Stimulated activated CD4-positive, alpha-beta T cell treated with anti-CD3 and anti-CD28 coated beads, Interleukin-15, amount 100 ng/mL, for 24 hours (primary cell): ENCODE measurements around the gene ZIC5.
A peak's percentile ranks its signal among the peaks of the same experiment; 100 is the strongest.

Experiments used
- DNase-seq: peaks from one replicate; pipeline ENCODE4 v3.0.0-alpha.2; 2020

Gene ZIC5

GRCh38 chr13:99987154-99988019, 15.8 kb upstream of the ZIC5 start:
- no peak for DNase-seq

- DNase-seq, result no peak
Observed at GRCh38 chr13:99986741-99987140, 15.2 kb upstream of the ZIC5 start.

DNA sequence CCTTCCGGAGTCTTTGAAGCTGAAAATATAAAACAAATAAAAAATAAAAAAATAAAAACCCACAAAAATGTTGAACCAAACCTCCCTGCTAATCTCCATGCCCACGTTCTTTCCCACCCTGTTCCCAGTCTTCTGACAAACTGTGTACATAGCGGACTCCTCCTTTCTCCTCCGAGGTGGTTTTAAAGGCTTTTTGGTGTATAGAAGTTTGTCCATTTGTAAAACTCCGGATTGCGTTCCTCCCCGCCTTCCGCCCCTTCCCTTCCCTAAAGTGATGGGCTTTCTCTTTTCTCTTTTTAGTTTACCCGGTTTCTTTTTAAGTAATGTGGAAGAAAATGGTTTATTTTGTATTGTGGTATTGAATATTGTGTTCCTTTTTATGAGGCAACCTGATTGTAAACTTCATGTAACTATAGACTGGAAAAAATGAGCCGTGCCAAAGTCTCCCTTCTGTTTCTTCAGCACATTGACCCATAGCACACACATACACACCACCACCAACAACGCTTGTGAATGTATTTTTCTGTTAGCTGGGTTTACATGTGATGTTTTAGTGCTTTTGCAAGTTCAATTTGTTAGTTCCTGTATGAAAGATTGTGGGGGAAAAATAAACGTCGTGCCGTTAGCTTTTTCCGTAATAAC, 14.4 kb upstream of the ZIC5 start:
- no peak for DNase-seq

DNA sequence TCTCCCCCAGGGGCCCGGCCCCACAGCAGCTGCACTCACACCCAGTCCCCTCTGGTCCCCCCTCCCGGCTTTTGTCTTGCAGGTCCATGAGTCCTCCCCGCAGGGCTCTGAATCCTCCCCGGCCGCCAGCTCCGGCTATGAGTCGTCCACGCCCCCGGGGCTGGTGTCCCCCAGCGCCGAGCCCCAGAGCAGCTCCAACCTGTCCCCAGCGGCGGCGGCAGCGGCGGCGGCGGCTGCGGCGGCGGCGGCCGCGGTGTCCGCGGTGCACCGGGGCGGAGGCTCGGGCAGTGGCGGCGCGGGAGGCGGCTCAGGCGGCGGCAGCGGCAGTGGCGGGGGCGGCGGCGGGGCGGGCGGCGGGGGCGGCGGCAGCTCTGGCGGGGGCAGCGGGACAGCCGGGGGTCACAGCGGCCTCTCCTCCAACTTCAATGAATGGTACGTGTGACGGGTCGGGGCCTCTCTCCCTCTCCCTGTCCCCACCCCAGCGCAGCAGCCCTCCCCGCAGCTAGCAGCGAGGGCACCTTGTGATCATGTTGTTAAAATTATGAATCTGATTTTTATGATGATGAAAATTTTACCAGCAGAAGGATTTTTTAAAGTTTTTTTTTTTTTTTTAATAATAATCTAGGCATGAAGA, 13.8 kb upstream of the ZIC5 start:
- no peak for DNase-seq

- no peak for DNase-seq
Observed at GRCh38 chr13:99984461-99985240, 13.1 kb upstream of the ZIC5 start.

GRCh38 chr13:99983499-99984401, 12.2 kb upstream of the ZIC5 start:
- no peak for DNase-seq

- DNase-seq, result no peak
Observed at GRCh38 chr13:99982731-99983498, 11.3 kb upstream of the ZIC5 start.

DNA sequence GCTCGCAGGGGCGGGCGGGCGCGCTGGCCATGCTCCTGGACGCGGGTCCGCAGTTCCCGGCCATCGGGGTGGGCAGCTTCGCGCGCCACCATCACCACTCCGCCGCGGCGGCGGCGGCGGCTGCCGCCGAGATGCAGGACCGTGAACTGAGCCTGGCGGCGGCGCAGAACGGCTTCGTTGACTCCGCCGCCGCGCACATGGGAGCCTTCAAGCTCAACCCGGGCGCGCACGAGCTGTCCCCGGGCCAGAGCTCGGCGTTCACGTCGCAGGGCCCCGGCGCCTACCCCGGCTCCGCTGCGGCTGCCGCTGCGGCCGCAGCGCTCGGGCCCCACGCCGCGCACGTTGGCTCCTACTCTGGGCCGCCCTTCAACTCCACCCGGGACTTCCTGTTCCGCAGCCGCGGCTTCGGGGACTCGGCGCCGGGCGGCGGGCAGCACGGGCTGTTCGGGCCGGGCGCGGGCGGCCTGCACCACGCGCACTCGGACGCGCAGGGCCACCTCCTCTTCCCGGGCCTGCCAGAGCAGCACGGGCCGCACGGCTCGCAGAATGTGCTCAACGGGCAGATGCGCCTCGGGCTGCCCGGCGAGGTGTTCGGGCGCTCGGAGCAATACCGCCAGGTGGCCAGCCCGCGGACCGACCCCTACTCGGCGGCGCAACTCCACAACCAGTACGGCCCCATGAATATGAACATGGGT, 10.6 kb upstream of the ZIC5 start:
- peak; percentile 47 for DNase-seq

DNA sequence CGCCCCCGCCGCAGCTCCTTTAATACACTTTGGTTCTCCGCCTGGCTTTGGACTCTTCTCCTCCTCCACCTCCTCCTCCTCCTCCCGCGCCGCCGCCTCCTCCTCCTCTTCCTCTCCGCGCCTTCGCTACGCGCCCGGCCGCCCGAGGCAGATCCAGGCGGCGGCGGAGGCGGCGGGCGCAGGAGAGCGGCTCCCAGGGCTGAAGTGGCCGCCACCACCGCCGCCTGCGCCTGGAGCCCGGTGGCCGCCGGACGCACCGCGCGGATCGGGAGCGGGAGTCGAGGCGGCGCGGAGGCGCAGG, 10.1 kb upstream of the ZIC5 start, which contains the start of gene ZIC2:
Gene ZIC2, plus strand, starts transcription at position 50 of the 301 bp plus-strand sequence. CDS start 281 bp downstream, outside the sequence.
- peak; percentile 37 for DNase-seq

DNA sequence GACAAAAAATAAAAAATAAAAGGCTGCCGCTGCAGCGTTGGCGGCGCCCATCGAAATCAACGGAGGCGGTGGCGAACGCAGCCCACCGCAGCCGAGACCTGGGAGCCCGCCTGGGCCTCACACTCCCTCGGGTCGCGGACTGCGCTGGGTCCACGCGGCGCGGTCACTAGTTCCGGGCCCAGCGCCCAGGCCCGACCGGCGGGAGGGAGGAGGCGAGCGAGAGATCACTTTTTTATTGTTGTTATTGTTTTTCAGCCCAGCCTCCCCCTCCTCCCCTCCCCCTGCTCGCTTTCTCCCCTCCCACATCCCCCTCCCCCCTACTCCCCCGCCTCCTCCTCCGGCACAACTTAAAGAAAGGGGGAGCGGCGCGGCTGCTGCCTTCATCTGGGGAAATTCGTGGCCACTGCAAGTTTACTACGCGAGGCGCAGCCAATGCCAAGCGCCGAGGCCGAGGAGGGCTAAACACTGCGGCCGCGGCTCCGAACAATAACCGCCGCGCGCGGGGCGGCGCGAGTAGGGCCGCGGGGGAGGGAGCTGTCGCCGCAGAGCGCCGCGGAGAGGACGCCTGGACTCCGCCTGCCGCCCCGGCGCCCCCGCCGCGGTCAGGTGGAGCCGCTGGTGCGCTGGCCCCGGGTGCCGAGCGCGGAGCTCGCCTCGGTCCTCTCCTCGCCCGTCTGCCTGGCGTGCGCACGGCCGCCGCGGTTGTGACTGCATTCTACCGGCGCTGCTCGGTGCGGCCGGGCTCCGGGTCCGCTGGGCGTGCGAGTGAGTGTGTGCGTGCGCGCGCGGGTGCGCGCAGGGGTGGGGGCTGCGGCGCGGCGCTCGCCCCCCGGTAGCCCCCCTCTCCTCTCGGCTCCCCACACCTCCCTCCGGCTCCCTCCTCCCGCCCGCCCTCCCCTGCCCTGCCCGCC, 9.5 kb upstream of the ZIC5 start:
- DNase-seq, result peak; percentile 48

- DNase-seq, result peak; percentile 78
Observed at GRCh38 chr13:99980201-99980823, 8.7 kb upstream of the ZIC5 start.

GRCh38 chr13:99979453-99980200, 8.1 kb upstream of the ZIC5 start:
- no peak for DNase-seq

DNA sequence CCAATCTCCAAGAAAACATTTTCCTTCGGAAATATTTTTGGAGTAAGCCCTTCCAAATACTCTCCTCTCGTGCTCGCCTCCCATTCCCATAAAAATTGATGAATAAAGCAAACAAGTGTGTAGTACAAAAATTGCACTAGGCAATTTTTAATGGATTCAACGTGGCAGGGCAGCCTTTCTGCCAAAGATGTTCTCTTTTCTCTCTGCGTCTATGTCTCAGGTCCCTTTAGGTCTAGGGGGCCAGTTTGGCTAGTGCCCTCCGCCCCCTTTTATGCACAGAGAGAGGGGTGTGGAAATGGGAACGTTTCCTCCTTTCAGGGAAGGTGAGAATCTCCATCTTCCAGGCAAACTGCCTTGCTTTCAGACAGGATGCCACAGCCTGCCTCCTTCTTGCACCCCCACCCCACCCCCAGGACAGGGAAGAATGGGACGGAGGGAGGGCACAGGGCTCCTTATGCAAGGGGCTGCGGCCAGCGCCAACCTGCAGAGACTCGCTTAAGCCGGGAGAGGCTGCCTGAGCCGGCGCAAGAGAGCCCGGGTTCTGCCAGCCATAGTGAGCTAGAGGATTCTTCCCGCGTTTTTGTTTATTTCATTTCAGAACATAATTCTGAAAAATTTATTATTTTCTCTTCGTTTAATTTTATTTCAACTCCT, 7.4 kb upstream of the ZIC5 start:
- DNase-seq, result no peak

- no peak for DNase-seq
Observed at GRCh38 chr13:99977912-99978798, 6.6 kb upstream of the ZIC5 start.

DNA sequence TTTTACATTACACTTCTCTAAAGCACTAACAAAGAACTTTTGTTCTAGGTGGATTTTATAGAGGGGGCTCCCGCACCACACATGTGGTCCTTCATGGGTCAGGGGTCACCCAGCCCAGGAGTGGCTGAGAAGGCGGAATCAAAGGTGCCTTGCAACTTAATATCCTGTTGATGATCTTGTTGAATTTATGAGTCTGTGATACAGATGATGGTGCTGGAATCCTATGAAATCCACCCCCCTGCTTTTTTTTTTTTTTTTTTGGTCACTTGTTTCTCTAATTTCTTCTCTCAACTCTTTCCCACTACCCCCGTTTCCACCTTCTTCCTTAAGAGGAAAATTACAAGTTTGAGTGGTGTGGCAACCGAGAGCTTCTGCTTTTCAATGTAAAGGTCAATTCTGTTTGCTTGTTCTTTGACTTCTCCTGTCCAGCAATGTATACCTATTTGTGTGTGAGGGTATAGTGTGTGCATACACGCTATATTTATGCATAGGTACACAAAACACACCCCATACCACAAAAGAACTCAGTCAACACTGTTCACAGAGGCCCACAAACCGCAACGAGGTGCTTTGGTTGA, 5.9 kb upstream of the ZIC5 start:
- DNase-seq, result no peak

DNA sequence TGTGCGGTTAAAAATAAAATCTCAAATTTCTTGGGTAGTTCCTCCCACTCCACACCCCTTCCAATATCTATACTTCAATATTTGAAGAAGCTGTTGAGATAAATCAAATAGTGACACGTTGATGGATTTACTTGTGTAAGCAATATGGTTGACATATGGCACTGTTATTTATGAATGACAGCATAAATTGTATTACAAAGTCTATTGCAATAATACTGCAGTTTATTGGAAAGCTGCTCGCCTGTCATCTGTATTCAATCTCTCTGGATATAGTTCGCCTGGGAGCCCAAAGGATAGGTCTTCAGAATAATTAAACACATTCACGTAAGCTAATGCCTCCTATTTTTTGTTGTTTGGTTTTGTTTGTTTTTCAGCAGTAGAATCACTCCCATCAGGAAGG, 5.0 kb upstream of the ZIC5 start:
- no peak for DNase-seq
